ENCODE measurements around the gene CPT1A. TPM values are rescaled to one million over a fixed set of nuclear protein-coding genes. Genes with fewer than 3 reads are reported as not detected.

Gene CPT1A
- total RNA-seq, 2 donors from 2014 or later, result 26.7 to 32.3 TPM

DNA sequence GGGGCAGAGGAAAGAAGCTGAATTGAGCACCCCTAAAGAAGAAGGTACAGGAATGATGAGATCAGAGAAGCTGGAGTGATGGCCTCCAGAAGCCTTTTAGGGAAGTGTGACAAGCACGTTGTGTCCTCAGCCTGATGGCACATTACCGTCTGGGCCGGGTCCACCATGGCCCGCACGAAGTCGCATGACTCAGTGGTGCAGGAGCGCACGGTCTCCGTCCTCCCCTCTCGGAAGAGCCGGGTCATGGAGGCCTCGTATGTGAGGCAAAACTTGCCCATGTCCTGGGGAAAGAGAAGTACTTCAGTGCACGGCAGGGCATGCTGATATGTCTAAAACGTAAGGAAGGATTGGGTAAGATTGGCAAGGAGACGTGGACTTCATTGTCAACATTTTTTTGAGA, 79.2 kb downstream of the CPT1A start:
- H3K4me3 Mint-ChIP-seq, result no peak overlapping the region
- H3K36me3 Mint-ChIP-seq, result peaks cover 4% of the 10 kb centered on the region
- no peak for DNase-seq (ENCODE audit: low spot score)
- H3K9me3 Mint-ChIP-seq, result no peaks in the 10 kb centered on the region
- peaks cover 0 to 6% of the 10 kb centered on the region in 2 donors for H3K4me1 Mint-ChIP-seq (ENCODE audit: low read depth in 2 of 2)
- H3K27me3 Mint-ChIP-seq, result no peaks in the 10 kb centered on the region
- H3K27ac Mint-ChIP-seq, result no peak overlapping the region
- no peak for ATAC-seq

DNA sequence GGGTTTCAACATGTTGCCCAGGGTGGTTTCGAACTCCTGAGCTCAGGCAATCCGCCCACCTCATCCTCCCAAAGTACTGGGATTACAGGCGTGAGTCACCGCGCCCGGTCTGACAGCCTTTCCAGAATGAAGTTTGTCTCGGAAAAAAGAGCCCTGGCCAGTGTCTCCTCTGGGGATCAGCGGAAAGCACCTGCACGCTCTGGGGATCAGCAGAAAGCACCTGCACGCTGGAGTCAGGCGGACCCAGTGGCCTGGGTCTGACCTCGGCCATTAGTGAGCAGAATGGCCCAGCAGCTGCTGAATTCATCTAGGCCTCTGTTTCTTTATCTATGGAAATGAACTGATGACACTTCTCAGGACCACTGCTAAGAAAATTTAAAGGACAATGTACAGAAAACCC, 79.9 kb downstream of the CPT1A start:
- peaks cover 0 to 6% of the 10 kb centered on the region in 2 donors for H3K4me1 Mint-ChIP-seq (ENCODE audit: low read depth in 2 of 2)
- ATAC-seq (no peak), DNase-seq (ENCODE audit: low spot score) (no peak)
- no peaks in the 10 kb centered on the region for H3K27me3 Mint-ChIP-seq
- H3K4me3 Mint-ChIP-seq, result no peak overlapping the region
- H3K27ac Mint-ChIP-seq, result no peak overlapping the region
- peaks cover 4% of the 10 kb centered on the region for H3K36me3 Mint-ChIP-seq
- H3K9me3 Mint-ChIP-seq, result no peaks in the 10 kb centered on the region

DNA sequence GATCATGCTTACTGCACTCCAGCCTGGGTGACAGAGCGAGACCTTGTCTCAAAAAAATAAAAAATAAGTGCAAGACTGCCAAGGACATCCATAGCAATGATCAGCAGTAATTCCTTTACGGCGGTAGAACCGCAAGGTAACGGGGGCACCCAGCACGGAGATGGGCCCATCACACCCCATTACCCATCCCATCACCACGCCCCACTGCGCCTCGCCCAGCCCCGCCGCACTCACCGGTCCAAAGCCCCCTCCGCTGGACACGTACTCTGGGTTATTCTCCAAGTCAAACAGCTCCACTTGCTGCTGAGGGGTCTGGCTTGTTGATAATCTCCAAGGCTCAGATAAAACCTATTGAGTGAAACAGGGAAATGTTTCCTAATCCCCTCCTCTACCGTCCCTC, 81.7 kb downstream of the CPT1A start:
- DNase-seq (ENCODE audit: low spot score), result no peak
- H3K27me3 Mint-ChIP-seq, result no peaks in the 10 kb centered on the region

GRCh38 chr11:68757711-68758110, 84.0 kb downstream of the CPT1A start:
- H3K9me3 Mint-ChIP-seq, result no peaks in the 10 kb centered on the region
- ATAC-seq (no peak), DNase-seq (ENCODE audit: low spot score) (no peak)
- no peak overlapping the region for H3K27ac Mint-ChIP-seq
- peaks cover 4% of the 10 kb centered on the region for H3K36me3 Mint-ChIP-seq
- peaks cover 0 to 8% of the 10 kb centered on the region in 2 donors for H3K4me1 Mint-ChIP-seq (ENCODE audit: low read depth in 2 of 2)
- no peaks in the 10 kb centered on the region for H3K27me3 Mint-ChIP-seq
- no peak overlapping the region for H3K4me3 Mint-ChIP-seq

More for the DNA sequence above, 81.7 kb downstream of the CPT1A start:
- no peak for ATAC-seq
- peaks cover 0 to 3% of the 10 kb centered on the region in 2 donors for H3K4me1 Mint-ChIP-seq (ENCODE audit: low read depth in 2 of 2)
- no peaks in the 10 kb centered on the region for H3K9me3 Mint-ChIP-seq
- H3K36me3 Mint-ChIP-seq, result peaks cover 4% of the 10 kb centered on the region
- no peak overlapping the region for H3K4me3 Mint-ChIP-seq
- no peak overlapping the region for H3K27ac Mint-ChIP-seq

DNA sequence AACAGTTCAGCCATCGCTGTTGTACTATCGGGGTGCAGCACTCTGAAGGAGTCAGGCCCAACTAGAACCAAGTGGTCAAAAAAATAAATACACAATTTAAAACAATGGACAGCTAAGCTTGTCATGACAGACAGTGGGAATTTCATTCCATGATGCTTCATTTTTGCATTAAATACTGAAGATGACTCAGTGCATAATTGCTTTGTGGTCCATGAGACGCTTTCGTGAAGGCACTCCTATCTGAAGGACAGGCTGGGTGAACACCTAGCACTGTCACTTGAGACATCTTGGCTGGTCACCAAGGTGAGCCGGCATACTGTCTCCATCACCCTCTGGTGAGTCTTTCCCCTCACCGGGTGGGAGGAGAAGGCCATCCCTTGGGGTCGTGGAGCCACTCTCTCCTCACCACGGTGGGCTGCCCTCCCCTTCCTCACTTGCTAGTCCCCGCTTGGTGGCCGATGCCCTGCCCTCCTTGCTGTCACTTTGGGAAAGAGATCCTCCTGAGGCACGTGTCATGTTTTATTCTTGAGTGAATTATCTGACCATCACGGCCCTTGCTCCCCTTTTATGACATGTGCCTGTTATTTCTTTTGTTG, 85.4 kb downstream of the CPT1A start:
- H3K27me3 Mint-ChIP-seq, result no peaks in the 10 kb centered on the region
- H3K4me1 Mint-ChIP-seq (ENCODE audit: low read depth in 2 of 2), result peaks cover 0 to 10% of the 10 kb centered on the region in 2 donors
- H3K9me3 Mint-ChIP-seq, result no peaks in the 10 kb centered on the region
- H3K4me3 Mint-ChIP-seq, result no peak overlapping the region
- no peak overlapping the region for H3K27ac Mint-ChIP-seq
- no peak for DNase-seq (ENCODE audit: low spot score)
- ATAC-seq, result no peak
- peaks cover 2% of the 10 kb centered on the region for H3K36me3 Mint-ChIP-seq

GRCh38 chr11:68753300-68753699, 88.4 kb downstream of the CPT1A start:
- peaks cover 0 to 14% of the 10 kb centered on the region in 2 donors for H3K4me1 Mint-ChIP-seq (ENCODE audit: low read depth in 2 of 2)
- no peaks in the 10 kb centered on the region for H3K9me3 Mint-ChIP-seq
- H3K36me3 Mint-ChIP-seq, result no peaks in the 10 kb centered on the region

GRCh38 chr11:68751331-68751856, 90.3 kb downstream of the CPT1A start, which contains the start of gene TESMIN:
Gene TESMIN, minus strand, starts transcription at chr11:68751520. Its CDS starts 860 bp downstream, at chr11:68750660.
- ATAC-seq (peak; percentile 96 to 98), DNase-seq (ENCODE audit: low spot score) (peak; percentile 93)
- H3K9me3 Mint-ChIP-seq, result no peaks in the 10 kb centered on the region
- no peaks in the 10 kb centered on the region for H3K27me3 Mint-ChIP-seq
- peak within 1 kb of the TSS; percentile 77 for H3K4me3 Mint-ChIP-seq
- H3K36me3 Mint-ChIP-seq, result no peaks in the 10 kb centered on the region
- peaks cover 0 to 14% of the 10 kb centered on the region in 2 donors for H3K4me1 Mint-ChIP-seq (ENCODE audit: low read depth in 2 of 2)
- H3K27ac Mint-ChIP-seq, result no peak within 1 kb of the TSS

More at GRCh38 chr11:68753300-68753699, 88.4 kb downstream of the CPT1A start:
- Mint-ChIP-seq H3K4me3 (no peak overlapping the region), H3K27ac (no peak overlapping the region), H3K27me3 (no peaks in the 10 kb centered on the region)
- DNase-seq (ENCODE audit: low spot score), result no peak
- no peak for ATAC-seq

DNA sequence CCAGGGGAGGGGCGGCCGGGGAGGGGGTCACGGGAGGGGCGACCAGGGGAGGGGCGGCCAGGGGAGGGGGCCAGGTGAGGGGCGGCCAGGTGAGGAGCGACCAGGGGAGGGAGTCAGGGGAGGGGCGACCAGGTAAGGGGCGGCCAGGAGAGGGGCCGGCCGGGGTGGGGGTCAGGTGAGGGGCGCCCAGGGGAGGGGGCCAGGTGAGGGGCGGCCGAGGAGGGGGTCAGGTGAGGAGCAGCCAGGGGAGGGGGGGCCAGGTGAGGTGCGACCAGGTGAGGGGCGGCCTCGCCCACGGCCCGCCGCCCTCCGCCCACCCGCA, 90.8 kb downstream of the CPT1A start:
- Mint-ChIP-seq H3K9me3 (no peaks in the 10 kb centered on the region), H3K27ac (no peak overlapping the region), H3K4me3 (no peak overlapping the region)

DNA sequence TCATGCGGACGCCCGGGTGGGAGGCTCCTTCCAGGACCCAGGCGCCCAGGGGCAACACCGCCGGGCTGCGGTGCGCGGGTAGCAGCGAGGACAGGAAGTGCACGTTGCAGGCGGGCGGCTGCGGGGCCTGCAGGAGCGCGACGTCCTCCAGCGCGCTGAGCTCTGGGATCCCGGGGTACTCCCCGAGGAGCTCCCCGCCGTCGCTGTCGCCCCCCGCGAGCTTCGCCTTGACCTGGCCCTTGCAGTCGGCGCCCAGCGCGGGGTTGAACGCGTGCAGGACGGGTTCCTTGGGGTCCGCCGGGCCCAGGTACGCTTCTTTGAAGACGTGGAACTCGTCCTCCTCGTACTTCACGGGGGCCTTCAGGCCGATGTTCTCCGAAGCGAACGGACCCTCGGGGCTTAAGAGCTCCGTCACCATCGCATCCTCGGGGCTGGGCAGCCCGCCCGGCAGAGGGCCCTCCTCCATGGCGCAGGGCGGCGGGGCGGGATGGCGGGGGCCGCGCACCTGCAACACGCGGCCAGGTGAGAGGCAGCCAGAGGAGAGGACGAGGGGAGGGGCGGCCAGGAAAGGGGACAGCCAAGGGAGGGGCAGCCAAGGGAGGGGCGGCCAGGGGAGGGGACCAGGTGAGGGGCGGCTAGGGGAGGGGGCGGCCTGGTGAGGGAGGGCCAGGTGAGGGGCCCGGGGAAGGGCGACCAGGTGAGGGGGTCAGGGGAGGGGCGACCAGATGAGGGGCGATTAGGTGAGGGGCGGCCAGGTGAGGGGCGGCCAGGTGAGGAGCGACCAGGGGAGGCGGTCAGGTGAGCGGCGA, 91.3 kb downstream of the CPT1A start:
- Mint-ChIP-seq H3K36me3 (no peaks in the 10 kb centered on the region), H3K27me3 (no peaks in the 10 kb centered on the region), H3K9me3 (no peaks in the 10 kb centered on the region), H3K4me1 (ENCODE audit: low read depth in 2 of 2) (peaks cover 0 to 14% of the 10 kb centered on the region in 2 donors), H3K27ac (peak overlapping the region; percentile 55 to 70), H3K4me3 (peak overlapping the region; percentile 26)
- no peak for DNase-seq (ENCODE audit: low spot score)
- ATAC-seq, result no peak

More for the DNA sequence above, 90.8 kb downstream of the CPT1A start:
- H3K27me3 Mint-ChIP-seq, result no peaks in the 10 kb centered on the region
- ATAC-seq, result no peak
- no peak for DNase-seq (ENCODE audit: low spot score)
- no peaks in the 10 kb centered on the region for H3K36me3 Mint-ChIP-seq
- peaks cover 0 to 14% of the 10 kb centered on the region in 2 donors for H3K4me1 Mint-ChIP-seq (ENCODE audit: low read depth in 2 of 2)

- Mint-ChIP-seq H3K36me3 (no peaks in the 10 kb centered on the region), H3K4me1 (ENCODE audit: low read depth in 2 of 2) (peaks cover 0 to 14% of the 10 kb centered on the region in 2 donors), H3K9me3 (no peaks in the 10 kb centered on the region), H3K4me3 (peak overlapping the region; percentile 26), H3K27ac (peak overlapping the region; percentile 55 to 70), H3K27me3 (no peaks in the 10 kb centered on the region)
- no peak for ATAC-seq
- DNase-seq (ENCODE audit: low spot score), result no peak
These were observed 92.2 kb downstream of the CPT1A start for GRCh38 chr11:68749229-68750123.

GRCh38 chr11:68748061-68748460, 93.7 kb downstream of the CPT1A start:
- Mint-ChIP-seq H3K9me3 (no peaks in the 10 kb centered on the region), H3K4me1 (ENCODE audit: low read depth in 2 of 2) (peaks cover 0 to 9% of the 10 kb centered on the region in 2 donors), H3K27ac (no peak overlapping the region), H3K4me3 (no peak overlapping the region), H3K27me3 (no peaks in the 10 kb centered on the region), H3K36me3 (no peaks in the 10 kb centered on the region)
- no peak for ATAC-seq
- no peak for DNase-seq (ENCODE audit: low spot score)

GRCh38 chr11:68743539-68743938, 98.2 kb downstream of the CPT1A start:
- ATAC-seq (no peak), DNase-seq (ENCODE audit: low spot score) (no peak)
- H3K4me1 Mint-ChIP-seq (ENCODE audit: low read depth in 2 of 2), result no peaks in the 10 kb centered on the region
- no peak overlapping the region for H3K27ac Mint-ChIP-seq
- H3K9me3 Mint-ChIP-seq, result no peaks in the 10 kb centered on the region
- H3K36me3 Mint-ChIP-seq, result no peaks in the 10 kb centered on the region
- no peaks in the 10 kb centered on the region for H3K27me3 Mint-ChIP-seq
- no peak overlapping the region for H3K4me3 Mint-ChIP-seq

GRCh38 chr11:68741463-68741862, 100.3 kb downstream of the CPT1A start:
- Mint-ChIP-seq H3K27me3 (no peaks in the 10 kb centered on the region), H3K4me1 (ENCODE audit: low read depth in 2 of 2) (no peaks in the 10 kb centered on the region), H3K9me3 (no peaks in the 10 kb centered on the region), H3K36me3 (no peaks in the 10 kb centered on the region), H3K4me3 (no peak overlapping the region), H3K27ac (no peak overlapping the region)
- ATAC-seq (no peak), DNase-seq (ENCODE audit: low spot score) (no peak)
